NAMALWA (cell line): ENCODE results near the gene GRM4.
"Not testable (repeated sequence)": the region's sequence is repeated elsewhere in the genome, so short reads cannot be mapped to it uniquely, and the experiment has no call there.

ENCODE experiments used
- DNase-seq: peaks from one replicate; pipeline ENCODE4 v3.0.0-alpha.2; 2015; ENCODE audit warnings: low spot score

Gene GRM4

GRCh38 chr6:34041998-34042397, 103.9 kb downstream of the GRM4 start:
- DNase-seq = not testable (repeated sequence)

- DNase-seq = no peak
Measured at GRCh38 chr6:34041385-34041784, 104.5 kb downstream of the GRM4 start.

- DNase-seq = no peak
Measured at GRCh38 chr6:34039943-34040342, 105.9 kb downstream of the GRM4 start.

DNA sequence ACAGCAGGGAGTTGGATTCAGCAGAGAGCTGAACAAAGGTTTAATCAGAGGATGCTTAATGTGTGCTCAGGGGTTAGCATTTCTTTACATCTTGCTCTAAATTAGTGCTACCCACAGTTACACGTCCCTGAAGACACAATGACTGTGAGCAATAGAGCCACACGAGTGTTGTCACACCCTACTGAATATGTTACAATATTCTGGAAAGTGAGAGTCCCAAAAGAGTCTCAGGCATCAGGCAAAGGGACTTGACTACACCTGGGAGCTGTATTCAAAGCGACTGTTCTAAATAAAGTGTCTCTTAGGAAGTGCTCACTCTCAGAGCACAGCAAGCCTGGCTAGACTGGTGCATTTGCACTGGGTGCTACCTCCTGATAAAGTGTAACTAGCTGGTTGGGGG, 108.7 kb downstream of the GRM4 start:
- no peak for DNase-seq

DNA sequence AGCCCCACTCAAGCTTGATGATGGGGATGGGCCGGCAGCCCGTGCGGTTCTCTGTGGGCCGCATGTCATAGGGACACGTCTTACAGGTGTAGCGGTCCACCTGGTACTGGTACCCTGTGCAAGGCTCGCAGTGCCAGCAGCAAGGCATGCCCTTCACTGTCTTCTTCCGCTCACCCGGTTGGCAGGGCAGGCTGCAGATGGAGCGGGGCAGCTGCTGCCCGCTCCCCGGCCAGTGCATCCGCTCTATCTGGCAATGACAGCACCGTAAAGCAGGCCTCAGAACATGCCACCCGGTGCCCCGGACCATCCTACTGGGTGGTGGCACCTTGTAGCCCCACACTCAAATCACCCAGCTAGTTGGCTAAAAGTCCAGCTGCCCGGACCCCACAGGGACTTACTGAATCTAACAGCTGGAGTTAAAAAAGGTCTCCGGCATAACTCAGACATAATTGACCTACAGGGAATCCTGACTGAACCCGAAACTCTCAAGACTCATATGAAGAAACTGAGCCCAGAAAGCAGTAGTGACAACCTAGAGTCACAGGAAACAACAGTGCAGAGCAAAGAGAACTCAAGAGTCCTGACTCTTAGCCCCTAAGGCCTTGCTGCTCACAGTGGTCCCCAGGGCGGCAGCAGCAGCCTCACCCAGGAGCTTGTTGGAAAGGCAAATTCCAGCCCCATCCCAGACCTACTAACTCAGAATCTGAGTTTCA, 109.4 kb downstream of the GRM4 start:
- DNase-seq = no peak

- DNase-seq = no peak
Measured at GRCh38 chr6:34035704-34036356, 110.1 kb downstream of the GRM4 start.

DNA sequence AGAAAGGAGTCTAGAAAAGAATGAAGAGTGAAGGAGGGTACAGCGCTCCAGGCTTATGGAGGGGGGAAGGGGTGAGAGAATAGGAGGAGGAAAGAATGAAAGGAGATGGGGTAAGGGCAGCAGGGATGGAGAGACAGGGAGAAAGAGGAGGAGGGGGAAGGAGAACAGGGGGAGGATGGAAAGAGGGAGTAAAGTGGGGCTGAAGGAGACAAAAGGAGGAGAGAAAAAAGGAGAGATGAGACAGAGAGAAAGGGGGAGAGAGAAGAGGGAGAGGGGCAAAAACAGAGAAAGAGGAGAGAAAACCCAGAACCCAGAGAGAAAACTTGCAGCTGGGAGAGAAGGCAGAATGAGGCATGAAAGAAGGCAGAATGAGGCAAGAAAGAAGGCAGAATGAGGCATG, 110.7 kb downstream of the GRM4 start:
- no peak for DNase-seq

GRCh38 chr6:34032856-34033255, 113.0 kb downstream of the GRM4 start:
- no peak for DNase-seq

DNA sequence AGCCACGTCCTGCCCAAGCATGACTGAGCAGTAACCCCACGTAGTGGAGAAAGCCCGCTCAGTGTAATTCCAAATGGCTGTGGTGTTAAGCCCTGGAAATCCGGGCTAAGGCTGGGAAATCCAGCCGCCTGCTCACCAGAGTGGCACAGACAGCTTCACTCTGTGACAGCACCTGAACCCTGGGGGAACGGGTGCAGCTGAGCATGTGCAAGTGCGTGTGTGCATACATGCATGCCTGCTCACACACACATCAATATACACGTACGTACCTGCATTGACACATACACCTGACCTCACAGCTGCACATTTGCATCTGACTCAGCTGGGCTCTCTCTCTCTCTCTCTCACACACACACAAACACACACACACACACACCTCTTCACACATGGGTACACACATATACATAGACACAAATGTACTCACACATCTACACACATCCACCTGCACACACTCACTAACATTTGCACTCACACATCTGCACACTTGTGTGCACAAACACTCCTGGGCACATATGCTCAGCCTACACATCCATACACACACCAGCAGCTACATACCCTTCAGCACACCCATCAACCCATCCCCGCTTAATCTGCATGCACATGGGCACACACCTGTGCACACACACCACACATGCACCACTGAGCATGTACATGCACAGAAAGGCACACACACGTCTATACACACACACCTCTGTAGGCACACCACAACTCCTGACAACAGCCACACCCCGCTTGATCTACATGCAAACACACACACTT, 114.1 kb downstream of the GRM4 start:
- peak; percentile 32 for DNase-seq

DNA sequence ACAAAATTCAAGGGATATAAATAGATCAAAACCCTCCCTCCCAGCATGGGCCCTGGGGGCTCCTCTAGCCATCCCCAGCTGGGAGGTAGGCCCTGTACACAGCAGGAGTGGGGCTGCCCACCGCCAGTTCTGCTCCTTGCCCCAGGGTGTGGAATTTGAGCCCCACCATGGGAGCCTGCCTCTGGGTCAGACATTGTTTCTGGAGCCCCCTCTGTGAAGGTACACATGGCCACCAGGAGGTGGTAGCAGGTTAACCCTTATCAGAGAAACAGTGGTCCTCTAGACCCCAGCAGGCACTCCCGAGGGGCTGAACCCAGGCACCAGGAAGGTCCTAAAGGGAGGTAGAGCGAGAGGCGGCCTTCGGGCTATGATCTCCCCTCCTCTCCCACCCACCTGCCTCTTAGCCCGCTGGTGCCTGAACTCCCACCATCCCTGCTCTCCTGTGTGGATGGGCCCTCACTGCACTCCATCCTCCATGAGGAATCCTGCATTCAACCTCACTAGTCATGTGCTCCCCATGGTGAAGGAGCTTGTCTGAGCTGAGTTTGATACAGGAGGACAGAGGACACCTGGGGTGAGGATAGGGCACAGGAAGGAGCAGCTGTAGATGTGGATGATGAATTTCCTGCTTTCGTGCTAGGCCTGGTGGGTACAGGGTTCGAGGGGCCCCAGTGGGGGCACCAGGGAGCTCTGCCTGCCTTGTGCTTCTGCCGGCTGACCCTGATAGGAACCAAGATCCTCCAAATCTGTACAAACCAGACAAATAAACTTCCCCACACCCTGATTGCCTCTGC, 114.9 kb downstream of the GRM4 start:
- no peak for DNase-seq

GRCh38 chr6:34029489-34030280, 116.2 kb downstream of the GRM4 start:
- no peak for DNase-seq

GRCh38 chr6:34028691-34029360, 117.1 kb downstream of the GRM4 start:
- DNase-seq = no peak

DNA sequence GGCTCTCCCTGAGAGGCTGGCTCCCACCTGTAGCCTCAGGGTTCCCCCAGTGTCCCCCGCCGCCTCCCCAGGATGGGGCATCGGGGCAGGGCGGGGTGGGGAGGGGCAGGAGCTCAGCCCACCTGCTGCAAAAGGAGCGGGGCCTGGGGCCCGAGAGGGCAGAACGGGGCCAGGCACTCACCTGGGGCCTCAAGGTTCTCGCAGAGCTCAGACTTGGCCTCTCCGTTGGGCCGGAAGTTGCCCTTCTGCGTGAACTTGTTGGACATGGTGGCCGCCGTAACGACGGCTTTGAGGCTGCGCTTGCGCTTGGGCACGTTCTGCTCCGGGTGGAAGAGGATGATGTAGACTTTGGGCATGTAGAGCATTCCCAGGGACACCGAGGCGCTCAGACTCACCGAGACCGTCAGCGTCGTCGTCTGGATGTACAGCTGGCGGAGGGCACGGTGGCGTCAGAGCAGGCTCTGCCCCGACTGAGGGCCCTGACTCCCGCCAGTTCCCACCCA, 117.9 kb downstream of the GRM4 start:
- no peak for DNase-seq

- peak; percentile 73 for DNase-seq
Measured at GRCh38 chr6:34027445-34027936, 118.4 kb downstream of the GRM4 start.

DNA sequence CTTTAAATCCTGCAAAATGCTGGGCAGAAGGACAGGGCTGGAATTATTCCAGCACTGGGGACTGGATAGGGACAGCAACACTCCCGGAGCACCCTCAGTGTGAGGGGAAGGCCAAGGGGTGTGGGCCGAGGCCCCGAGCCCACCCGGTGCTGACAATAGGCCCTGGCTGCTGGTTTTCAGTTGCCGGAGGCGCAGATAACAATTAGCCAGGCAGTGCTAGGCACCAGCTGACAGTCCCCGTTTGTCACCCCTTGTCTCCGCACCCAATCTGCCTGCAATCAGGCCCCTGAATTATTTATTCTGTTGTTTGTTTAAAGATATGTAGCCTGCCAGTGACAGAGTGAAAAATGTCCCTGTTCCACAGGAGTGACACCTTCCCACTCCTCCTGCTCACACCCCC, 120.0 kb downstream of the GRM4 start:
- no peak for DNase-seq

GRCh38 chr6:34025112-34025807, 120.6 kb downstream of the GRM4 start:
- no peak for DNase-seq

GRCh38 chr6:34022873-34023255, 123.0 kb downstream of the GRM4 start:
- DNase-seq = no peak

- DNase-seq = no peak
Measured at GRCh38 chr6:34022250-34022872, 123.5 kb downstream of the GRM4 start.

DNA sequence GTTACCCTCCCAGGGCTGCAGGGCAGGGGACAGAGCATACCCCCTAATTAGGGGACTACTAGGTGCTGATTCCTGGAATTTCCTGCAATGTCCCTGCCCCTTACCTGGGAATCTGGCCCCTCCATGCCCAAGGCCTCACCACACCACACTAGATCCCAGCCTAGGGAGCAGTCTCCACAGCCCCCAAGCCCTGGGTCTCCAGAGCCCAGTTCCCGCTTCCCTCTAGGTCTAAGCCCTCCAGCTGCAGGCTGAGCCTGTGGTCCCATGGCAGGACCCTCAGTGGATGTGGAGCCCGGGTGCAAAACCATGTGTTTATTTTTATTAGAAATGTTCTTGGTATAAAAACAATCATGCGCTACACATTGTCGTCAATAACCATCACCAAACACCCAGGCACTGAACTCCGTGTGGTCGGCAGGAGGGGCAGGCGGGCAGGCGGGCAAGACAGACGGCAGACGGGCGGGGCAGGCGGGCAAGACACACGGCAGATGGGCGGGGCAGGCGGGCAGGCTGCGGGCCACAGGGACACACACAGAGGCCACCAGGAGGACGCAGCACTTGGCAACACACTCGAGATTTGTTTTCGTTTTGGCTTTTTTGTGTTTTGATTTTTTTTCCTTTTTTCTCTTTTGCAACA, 124.2 kb downstream of the GRM4 start:
- DNase-seq = no peak
